ENCODE results near the gene CEP89. TPM values are rescaled to one million over a fixed set of nuclear protein-coding genes. Genes with fewer than 3 reads are reported as not detected.

The CEP89 gene
- total RNA-seq, 1 experiment from 2014 or later: 27.6 TPM

GRCh38 chr19:32866564-32867265 is 105.0 kb downstream of the CEP89 start:
- Histone ChIP-seq H3K9me3 (ENCODE audit: control insufficient read depth in 1 of 2, insufficient read depth in 1 of 2, low read depth in 1 of 2, low read length in 2 of 2) (no peaks in the 10 kb centered on the region), H3K9ac (ENCODE audit: low read length) (no peak overlapping the region), H3K27ac (ENCODE audit: low read depth, low read length) (no peak overlapping the region), H4K20me1 (ENCODE audit: insufficient read depth) (no peaks in the 10 kb centered on the region), H3K4me2 (ENCODE audit: low read length) (no peak overlapping the region), H3K4me3 (replicated peaks in 1 of 2; ENCODE audit: low read depth in 1 of 2, low read length in 2 of 2) (no peak overlapping the region), H3K4me1 (ENCODE audit: control insufficient read depth in 1 of 2, insufficient read depth in 2 of 2, low read length in 2 of 2) (no peaks in the 10 kb centered on the region), H2AFZ (ENCODE audit: low read depth, low read length, poor library complexity, severe bottlenecking) (no peak overlapping the region), H3K79me2 (ENCODE audit: insufficient read depth, low read length) (no peaks in the 10 kb centered on the region), H3K9me2 (ENCODE audit: insufficient read depth) (no peaks in the 10 kb centered on the region), H3K36me3 (ENCODE audit: control insufficient read depth in 1 of 2, insufficient read depth in 2 of 2, low read length in 2 of 2) (no peaks in the 10 kb centered on the region), H3K27me3 (ENCODE audit: insufficient read depth, low read length) (no peaks in the 10 kb centered on the region)
- DNase-seq (ENCODE audit: low read depth, low spot score) (no peak), ATAC-seq (peak; percentile 38; the same call in 1 of the 2 replicates)
- ChIA-PET CTCF (no interaction called here), POLR2A (no interaction called here), RAD21 (ENCODE audit: low non-redundant PET in 1 of 2, low total read pairs in 2 of 2, uncharacterized antibody in 2 of 2, unreplicated experiment in 2 of 2) (no interaction called here)
- intact Hi-C loops (cut with micrococcal nuclease): no loop called here
- BruUV-seq (replicated peaks): no TSS peak
- TF ChIP-seq JUND (IDR thresholded peaks at IDR 0.05) (no peak), SP1 (IDR thresholded peaks at IDR 0.05; ENCODE audit: low read depth) (no peak), MAX (IDR thresholded peaks at IDR 0.05) (no peak), ZBTB33 (IDR thresholded peaks at IDR 0.05; ENCODE audit: extremely low read depth, insufficient replicate concordance, low read length) (no peak), ZNF274 (IDR thresholded peaks at IDR 0.05; ENCODE audit: low read depth, low read length) (no peak), CTCF (IDR thresholded peaks at IDR 0.05 in 2 of 3, conservative IDR thresholded peaks at IDR 0.05 in 1 of 3; ENCODE audit: borderline replicate concordance in 1 of 3, insufficient read depth in 1 of 3, low read depth in 2 of 3, low read length in 2 of 3) (no peak)

All from HCT116 (cell line).